Measurements from ENCODE around the gene PRAMEF13.
"Not testable (repeated sequence)": the region's sequence is repeated elsewhere in the genome, so short reads cannot be mapped to it uniquely, and the experiment has no call there.

The PRAMEF13 gene, protein sequence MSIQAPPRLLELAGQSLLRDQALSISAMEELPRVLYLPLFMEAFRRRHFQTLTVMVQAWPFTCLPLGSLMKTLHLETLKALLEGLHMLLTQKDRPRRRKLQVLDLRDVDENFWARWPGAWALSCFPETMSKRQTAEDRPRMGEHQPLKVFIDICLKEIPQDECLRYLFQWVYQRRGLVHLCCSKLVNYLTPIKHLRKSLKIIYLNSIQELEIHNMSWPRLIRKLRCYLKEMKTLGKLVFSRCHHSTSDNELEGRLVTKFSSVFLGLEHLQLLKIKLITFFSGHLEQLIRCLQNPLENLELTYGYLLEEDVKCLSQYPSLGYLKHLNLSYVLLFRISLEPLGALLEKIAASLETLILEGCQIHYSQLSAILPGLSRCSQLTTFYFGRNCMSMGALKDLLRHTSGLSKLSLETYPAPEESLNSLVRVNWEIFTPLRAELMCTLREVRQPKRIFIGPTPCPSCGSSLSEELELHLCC

DNA sequence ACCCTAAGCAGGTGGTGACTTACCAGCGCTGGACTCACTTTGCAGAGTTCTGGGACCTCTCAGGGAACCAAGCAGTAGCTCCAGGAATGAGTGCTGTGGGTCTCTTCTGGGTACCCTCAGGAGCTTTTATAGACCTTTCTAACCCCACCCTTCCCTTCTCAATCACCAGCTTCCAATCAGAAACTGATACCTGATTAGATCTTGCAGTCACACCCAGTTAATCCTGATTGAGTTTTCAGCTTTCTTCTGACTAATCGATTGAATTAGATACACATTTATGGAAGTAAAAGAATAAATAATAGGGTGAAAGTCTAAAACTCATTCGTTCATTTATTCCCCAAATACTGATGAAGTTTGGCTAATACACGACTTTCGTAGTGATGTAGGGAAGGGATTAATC lies at the start of gene PRAMEF13:
TSS of gene PRAMEF13 (minus strand) at position 101 of the 400 bp plus-strand sequence. CDS start 1,820 bp downstream, outside the sequence.
- not testable (repeated sequence) for DNase-seq

DNA sequence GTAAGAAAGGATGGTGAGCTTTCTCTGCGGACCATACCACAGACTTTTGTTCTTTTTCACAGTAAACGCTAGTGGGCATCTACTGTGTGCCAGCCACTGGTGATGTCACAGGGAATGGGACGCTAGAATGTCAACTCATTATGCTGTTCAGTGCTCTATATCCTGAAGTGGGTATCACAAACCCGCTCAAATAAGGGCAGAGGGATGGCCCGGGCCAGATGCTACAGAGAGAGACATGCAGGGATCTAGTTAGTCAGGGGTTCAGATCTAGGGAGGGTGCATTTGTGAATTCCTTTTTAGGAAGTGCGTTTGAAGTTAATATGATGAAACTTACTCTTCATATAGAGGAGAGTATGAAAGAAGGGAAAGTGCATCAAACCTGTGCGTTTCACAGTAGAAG lies 45.9 kb upstream of the PRAMEF13 start:
- DNase-seq: not testable (repeated sequence)

DNA sequence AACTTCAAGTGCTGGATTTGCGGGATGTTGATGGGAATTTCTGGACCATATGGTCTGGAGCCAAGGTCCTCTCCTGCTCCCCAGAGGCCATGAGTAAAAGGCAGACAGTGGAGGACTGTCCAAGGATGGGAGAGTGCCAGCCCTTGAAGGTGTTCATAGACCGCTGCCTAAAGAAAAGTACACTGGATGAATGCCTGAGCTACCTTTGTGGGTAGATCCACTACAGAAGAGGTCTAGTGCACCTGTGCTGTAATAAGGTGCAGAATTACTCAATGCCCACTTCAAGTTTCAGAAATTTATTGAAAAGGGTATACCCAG lies 45.3 kb upstream of the PRAMEF13 start:
- DNase-seq: not testable (repeated sequence)

DNA sequence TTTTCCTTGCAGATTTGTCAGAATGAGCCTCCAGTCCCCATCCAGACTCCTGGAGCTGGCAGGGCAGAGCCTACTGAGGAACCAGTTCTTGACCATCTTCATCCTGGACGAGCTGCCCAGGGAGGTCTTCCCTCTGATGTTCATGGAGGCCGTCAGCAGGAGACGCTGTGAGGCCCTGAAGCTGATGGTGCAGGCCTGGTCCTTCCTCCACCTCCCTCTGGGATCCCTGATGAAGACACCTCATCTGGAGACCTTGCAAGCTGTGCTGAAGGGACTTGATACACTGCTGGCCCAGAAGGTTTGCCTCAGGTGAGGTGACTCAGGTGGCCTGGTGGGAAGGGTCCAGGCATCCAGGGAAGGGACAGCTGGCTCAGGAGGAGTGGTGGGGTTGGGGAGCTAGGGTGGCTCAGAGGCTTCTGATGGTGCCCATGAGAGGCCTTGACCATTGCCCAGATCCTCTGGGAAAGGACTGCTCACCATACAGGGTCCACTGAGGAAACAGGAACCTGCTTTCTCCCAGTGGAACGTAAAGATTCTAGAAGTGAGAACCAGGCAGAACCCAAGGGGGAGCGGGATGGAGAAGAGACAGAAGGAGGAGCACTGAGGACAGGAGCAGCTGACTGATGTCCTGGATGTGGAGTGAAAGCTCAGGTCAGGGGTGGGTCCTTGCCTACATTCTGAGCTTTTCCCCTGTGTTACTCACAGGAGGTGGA lies 44.8 kb upstream of the PRAMEF13 start:
- not testable (repeated sequence) for DNase-seq

DNA sequence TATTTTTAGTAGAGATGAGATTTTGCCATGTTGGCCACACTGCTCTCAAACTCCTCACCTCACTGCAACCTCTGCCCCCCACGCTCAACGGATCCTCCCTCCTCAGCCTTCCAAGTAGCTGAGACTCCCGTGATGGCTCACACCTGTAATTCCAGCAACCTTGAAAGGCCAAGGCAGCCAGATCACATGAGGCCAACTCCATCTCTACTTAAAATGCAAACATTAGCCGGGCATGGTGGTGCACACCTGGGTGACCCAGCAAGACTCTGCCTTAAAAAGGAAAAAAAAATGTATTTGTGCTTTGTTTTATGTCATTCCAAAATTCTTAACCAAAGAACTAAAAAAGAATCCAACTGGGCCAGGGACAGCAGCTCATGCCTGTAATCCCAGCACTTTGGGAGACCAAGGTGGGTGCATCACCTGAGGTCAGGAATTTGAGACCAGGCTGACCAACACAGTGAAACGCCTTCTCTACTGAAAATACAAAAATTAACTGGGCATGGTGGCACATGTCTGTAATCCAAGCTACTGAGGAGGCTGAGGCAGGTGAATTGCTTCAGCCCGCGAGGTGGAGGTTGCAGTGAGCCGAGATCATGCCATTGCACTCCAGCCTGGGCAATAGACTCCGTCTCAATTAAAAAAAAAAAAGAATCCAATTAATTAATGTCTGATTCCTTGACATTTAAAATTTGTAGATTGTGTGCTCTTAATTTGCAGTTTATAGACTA lies 42.5 kb upstream of the PRAMEF13 start:
- DNase-seq: not testable (repeated sequence)

DNA sequence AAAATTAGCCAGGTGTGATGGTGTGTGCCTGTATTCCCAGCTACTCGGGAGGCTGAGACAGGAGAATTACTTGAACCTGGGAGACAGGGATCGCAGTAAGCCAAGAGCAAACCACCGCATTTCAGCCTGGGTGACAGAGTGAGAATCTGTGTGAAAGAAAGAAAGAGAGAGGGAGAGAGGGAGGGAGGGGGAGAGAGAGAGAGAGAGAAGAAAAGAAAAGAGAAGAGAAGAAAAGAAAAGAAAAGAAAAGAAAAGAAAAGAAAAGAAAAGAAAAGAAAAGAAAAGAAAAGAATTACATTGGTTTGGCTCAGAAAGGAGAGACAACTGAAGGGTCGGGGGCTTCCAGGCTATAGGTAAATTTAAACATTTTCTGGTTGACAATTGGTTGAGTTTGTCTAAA lies 38.4 kb upstream of the PRAMEF13 start:
- DNase-seq: not testable (repeated sequence)

DNA sequence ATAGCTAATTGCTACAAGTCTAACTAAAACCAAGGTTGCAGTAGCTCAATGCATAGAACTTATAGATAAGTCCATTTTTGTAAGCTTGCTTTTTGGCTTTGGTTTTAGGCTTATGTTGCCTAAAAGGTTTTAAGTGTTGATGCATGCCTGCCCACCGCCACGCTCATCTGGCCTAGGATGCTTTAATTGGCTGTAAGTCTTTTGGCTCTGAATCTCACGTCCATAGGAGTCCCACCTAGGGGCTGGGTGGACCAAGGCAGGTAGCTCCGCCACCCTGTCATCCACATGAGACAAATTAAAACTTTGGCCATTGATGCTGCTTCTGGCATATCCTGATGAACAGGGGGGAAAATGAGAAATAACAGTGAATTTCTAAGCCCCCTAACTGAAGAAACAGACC lies 36.4 kb upstream of the PRAMEF13 start:
- DNase-seq: not testable (repeated sequence)

DNA sequence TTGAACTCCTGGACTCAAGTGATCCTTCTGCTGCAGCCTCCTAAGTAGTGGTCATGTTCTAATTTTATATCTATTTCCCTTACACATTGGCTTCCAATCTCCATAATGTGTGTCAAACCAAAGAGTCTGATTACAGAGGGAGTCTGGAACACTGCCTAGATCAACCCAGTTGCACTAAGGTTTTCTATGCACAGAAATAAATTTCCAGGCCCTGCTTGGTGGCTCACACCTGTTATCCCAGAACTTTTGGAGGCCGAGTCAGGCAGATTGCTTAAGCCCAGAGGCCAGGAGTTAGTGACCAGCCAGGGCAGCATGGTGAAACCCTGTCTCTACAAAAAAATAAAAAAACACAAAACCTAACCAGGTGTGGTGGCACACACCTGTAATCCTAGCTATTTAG lies 32.8 kb upstream of the PRAMEF13 start:
- not testable (repeated sequence) for DNase-seq

DNA sequence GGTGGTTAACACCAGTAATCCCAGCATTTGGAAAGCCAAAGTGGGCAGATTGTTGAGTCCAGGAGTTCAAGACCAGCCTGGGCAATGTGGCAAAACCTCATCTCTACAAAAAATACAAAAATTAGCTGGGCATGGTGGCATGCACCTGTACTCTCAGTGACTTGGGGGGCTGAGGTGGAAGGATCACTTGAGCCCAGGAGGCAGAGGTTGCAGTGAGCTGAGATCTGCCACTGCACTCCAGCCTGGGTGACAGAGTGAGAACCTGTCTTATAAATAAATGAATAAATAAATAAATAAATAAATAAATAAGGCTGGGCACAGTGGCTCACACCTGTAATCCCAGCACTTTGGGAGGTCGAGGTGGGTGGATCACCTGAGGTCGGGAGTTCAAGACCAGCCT lies 30.8 kb upstream of the PRAMEF13 start:
- DNase-seq: not testable (repeated sequence)

DNA sequence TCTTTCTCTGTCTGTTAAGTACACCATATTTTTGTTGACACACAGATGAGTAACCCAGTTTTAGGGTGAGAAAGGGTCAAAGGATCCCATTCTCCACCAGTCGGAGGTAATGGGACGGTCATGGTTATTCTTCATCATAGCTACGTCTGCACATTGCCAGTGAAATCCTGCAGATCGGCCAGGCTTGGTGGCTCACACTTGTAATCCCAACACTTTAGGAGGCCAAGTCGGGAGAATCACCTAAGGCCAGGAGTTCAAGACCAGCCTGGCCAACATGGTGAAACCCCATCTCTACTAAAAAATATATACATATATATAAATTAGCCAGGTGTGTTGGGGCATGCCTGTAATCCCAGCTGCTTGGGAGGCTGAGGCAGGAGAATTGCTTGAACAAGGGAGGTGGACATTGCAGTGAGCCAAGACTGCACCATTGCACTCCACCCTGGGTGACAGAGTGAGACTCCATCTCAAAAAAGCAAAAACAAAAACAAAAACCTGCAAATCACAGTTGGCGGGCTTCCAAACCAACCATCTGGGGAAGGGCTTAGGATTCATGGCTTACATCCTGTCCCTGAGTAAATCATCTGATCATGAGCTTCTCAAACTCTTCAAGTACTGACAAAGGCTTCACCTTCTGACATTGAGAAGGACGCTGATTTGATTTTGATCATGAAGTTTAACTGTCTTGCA lies 30.0 kb upstream of the PRAMEF13 start:
- DNase-seq: not testable (repeated sequence)

DNA sequence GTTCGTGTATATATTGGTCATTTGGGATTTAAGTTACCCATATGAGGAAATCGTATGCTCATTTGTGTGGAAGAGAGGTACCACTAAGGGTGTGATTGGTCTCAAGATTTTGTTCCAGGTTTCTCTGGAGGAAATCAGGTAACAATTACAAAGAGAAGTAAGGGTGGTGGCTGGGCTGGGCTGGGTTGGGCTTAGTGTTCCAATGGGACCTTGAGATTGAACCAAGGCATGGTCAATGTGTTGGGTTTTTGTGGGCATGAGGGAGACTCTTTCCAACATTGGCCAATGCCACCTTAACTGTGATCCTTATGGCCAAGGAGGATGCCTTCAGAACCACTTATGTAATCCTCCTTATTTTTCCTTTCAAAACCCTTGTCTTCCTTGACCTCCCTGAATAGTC lies 29.4 kb upstream of the PRAMEF13 start:
- DNase-seq: not testable (repeated sequence)

DNA sequence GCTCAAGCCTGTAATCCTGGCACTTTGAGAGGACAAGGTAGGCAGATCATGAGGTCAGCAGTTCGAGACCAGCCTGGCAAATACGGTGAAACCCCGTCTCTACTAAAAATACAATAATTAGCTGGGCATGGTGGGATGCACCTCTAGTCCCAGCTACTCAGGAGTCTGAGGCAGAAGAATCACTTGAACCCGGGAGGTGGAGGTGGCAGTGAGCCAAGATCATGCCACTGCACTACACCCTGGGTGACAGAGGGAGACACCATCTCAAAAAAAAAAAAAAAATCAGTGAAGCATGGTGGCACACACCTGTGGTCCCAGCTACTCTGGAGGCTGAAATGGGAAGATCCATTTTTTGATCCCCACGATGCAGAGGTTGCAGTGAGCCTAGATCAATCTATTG lies 28.9 kb upstream of the PRAMEF13 start:
- DNase-seq: not testable (repeated sequence)

DNA sequence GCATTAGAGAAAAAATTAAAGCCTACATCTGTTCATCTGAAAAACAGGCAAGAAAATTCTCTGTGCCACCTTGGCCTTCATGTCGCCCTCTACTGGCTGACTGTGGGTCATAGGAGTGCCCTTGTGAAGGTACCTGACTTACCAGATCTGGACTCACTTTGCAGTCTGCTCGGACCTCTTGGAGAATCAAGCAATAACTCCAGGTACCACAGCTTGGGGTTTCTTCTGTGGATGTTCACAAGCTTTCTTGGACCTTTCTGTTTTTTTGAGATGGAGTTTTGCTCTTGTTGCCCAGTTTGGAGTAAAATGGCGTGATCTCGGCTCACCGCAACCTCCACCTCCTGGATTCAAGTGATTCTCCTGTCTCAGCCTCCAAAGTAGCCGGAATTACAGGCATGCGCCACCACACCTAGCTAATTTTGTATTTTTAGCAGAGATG lies 27.2 kb upstream of the PRAMEF13 start:
- DNase-seq: peak; percentile 30

DNA sequence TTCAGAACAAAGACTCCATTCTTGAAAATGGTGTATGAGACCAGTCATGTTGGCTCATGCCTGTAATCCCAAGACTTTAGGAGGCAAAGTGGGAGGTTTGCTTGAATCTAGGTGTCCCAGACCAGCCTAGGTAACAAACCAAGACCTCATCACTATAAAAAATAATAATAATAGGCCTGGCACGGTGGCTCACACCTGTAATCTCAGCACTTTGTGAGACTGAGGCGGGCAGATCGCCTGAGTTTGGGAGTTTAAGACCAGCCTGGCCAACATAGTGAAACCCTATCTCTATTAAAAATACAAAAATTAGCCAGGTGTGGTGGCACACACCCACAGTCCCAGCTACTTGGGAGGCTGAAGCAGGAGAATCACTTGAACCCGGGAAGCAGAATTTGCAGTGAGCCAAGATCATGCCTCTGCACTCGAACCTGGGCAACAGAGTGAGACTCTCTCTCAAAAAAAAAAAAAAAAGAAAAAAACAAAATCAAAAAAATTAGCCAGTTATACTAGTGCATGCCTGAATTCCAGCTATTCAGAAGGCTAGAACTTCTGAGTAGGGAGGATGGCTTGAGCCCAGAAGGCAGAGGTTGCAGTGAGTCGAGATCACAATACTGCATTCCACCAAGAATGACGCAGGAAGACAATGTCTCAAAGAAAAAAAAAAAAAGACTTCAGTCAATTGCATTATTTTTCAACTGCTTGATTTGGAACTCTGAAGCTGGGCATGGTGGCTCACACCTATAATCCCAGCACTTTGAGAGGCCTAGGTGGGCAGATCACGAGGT lies 26.3 kb upstream of the PRAMEF13 start:
- not testable (repeated sequence) for DNase-seq

DNA sequence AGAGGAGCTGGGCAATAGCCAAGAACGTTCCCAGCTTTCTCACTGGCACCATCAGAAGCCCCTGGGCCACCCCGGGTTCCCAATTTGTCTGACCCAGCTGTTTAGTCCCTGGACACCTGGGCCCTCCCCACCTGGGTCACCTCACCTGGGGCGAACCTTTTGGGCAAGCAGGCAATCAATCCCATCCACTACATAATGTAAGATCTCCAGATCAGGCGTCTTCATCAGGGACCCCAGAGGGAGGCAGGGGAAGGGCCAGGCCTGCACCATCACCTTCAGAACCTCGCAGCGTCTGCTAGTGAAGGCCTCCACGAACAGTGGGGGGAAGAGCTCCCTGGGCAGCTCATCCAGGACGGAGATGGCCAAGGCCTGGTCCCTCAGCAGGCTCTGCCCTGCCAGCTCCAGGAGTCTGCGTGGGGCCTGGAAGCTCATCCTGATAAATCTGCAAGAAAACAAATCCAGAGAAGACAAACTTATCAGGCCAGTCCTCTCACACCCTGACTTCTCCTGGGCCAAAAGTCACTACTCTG lies 24.5 kb upstream of the PRAMEF13 start, which contains the start of gene PRAMEF18:
TSS of gene PRAMEF18 (minus strand) at position 480 of the 530 bp plus-strand sequence. CDS start at position 432, 48 bp downstream.
- not testable (repeated sequence) for DNase-seq

DNA sequence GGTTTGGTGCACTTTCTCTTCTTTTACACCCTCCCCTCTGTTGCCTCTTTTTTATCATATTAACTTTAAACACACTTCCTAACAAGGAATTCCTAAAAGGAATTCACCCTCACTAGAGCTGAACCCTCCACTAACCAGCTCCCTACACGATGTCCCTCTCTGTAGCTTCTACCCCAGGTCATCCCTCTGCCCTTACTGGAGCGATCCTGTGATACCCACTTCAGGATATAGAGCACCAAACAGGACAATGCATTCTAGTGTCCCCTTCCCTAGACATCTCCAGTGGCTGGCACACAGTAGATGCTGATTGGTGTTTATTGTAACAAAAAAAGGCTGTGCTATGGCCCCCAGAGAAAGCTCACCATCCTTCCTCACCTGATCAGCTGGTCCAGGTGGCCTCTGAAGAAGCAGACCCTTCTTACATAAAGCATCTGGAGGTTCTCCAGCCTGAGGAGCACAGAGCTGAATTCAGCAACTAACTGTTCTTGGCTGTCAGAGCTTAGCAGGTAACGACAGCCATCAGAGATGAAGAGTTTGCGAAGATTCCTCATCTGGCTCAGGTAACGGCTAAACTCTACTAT lies 23.4 kb upstream of the PRAMEF13 start:
- no peak for DNase-seq

DNA sequence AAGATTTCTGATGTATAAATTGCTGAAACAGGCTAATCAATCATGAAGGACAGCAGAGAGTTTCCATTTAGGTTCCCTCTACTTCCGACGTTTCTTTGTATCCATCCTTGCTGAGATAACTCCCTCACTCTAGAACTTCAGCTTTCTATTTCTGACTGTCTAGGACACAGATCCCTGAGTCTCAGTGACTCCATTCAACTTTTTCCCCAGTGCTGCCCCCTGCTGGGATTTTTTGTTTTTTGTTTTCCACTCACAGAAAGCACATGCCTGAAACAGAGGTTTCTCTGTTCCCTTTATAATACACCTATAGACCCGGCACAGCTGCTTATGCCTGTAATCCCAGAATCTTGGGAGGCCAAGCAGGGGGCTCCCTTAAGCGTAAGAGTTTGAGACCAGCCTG lies 21.6 kb upstream of the PRAMEF13 start:
- not testable (repeated sequence) for DNase-seq

DNA sequence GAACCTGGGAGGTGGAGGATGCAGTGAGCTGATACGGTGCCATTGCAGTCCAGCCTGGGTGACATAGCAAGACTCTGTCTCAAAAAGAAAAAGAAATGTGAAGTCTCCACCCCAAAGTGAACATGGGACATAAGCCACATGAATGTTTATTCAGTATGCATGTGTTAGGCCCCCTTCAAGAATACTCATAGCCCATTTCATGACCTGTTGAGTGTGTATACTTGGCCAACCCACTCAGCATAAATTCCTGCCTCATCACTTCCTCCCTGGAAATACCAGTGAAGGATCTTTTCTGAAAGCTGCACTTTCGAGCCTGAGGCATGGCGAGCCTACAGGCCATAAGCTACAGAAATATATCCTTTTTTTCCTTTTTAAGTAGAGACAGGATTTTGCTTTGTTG lies 18.0 kb upstream of the PRAMEF13 start:
- not testable (repeated sequence) for DNase-seq

DNA sequence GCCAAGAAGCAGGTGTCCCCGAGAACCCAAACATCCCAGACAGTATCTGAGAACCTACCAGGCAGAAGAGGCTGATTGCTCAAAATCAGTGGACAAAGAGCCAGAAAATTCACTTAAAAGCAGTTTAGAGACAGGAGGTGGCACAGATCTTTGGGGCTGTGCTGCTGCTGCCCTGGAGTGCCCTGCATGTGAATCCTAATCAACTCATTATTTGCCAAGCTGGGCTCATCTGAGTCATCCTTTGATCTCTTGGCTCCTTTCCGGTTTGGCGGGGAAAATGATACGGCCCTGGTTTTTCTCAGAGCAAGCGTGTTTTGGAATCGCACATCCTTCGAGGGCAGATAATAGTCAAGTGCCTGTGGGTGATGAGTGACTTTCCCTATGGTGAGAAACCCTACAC lies 15.4 kb upstream of the PRAMEF13 start:
- not testable (repeated sequence) for DNase-seq

DNA sequence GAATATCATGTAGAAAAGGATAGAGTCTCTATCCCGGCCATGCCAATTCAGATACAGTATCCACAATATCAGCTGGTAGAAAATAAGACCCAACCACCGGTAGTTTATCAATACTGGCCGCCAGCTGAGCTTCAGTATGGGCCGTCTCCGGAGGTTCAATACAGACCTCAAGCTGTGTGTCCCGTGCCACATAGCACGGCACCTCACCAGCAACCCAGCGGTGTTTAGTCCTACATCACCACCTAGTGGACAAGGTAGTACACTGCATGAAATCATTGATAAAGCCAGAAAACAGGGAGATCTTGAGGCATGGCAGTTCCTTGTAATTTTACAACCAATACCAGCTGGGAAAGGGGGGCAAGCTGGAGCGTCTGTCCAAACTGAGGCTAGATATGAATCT lies 7.5 kb upstream of the PRAMEF13 start:
- DNase-seq: not testable (repeated sequence)

DNA sequence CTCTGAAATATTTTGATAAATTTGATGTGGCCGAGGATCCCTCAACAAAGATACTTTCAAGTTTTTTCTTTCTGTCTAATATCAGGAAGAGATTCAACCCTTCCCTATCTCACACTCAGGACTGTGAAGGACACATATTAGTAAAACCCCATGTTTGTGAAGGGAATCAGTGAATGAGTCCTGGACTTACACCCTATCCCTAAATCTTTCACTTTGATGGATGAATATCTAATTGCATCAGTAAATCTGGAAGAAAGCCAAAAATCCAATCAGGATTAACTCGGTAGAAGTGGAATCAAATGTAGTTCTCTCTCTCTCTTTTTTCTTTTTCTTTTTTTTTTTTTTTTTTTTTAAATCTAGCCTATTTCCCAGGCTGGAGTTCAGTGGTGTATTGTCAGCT lies 29.7 kb downstream of the PRAMEF13 start, which contains the start of gene PRAMEF9:
TSS of gene PRAMEF9 (plus strand) at position 301 of the 400 bp plus-strand sequence. CDS start 3,433 bp downstream, outside the sequence.
- not testable (repeated sequence) for DNase-seq

Measured in CD4-positive, alpha-beta T cell treated with Interleukin-15 for 1 hour (primary cell).